RWPE1 (cell line): Measurements from ENCODE around the gene EVA1B.

Experiments
- CTCF ChIA-PET: fragments of 350-600 bp; sonication (Branson Sonifier 250); formaldehyde crosslinking; extraction: SDS; loops from one replicate; lab custom pipeline; 2021; lab: Yijun Ruan, JAX
- POLR2A ChIA-PET: fragments of 400-600 bp; formaldehyde crosslinking; extraction: SDS; loops from one replicate; lab custom pipeline; 2020; ENCODE audit warnings: antibody characterized with exemption; ENCODE audit not compliant: low non-redundant PET; lab: Yijun Ruan, JAX
- DNase-seq: peaks from one replicate; pipeline ENCODE4 v3.0.0; 2012; ENCODE audit warnings: low spot score
- H3K27ac ChIP-seq: fragments of 450-650 bp; 2 replicates; pipeline ENCODE4 v1.5.1; 2017
- TF ChIP-seq, protein P1 (sequence below): fragments of 450-650 bp; conservative IDR thresholded peaks from 2 replicates; pipeline ENCODE4 v1.5.1; 2017; ENCODE audit warnings: low read depth, mild to moderate bottlenecking

The EVA1B gene

DNA sequence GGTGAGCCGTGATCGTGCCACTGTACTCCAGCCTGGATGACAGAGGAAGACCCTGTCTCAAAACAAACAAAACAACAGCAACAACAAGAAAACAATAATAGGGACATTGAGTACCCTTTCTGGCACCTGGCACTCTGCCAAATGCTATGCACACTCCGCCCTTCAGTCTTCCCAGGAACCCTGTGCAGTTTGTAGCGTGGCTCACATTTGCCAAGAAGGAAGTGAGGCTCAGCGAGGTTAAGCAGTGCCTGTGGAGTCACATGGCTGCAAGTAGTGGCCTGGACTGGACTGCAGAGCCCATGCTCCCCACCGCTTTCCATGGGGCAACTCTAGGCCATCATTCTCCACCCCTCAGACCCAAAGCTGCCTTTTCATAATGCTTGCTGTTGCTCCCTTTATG is 5.3 kb upstream of the EVA1B start:
- POLR2A ChIA-PET = no interaction called here
- no peak overlapping the region for H3K27ac ChIP-seq
- TF ChIP-seq, protein P1, sequence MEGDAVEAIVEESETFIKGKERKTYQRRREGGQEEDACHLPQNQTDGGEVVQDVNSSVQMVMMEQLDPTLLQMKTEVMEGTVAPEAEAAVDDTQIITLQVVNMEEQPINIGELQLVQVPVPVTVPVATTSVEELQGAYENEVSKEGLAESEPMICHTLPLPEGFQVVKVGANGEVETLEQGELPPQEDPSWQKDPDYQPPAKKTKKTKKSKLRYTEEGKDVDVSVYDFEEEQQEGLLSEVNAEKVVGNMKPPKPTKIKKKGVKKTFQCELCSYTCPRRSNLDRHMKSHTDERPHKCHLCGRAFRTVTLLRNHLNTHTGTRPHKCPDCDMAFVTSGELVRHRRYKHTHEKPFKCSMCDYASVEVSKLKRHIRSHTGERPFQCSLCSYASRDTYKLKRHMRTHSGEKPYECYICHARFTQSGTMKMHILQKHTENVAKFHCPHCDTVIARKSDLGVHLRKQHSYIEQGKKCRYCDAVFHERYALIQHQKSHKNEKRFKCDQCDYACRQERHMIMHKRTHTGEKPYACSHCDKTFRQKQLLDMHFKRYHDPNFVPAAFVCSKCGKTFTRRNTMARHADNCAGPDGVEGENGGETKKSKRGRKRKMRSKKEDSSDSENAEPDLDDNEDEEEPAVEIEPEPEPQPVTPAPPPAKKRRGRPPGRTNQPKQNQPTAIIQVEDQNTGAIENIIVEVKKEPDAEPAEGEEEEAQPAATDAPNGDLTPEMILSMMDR = no peak
- CTCF ChIA-PET = no interaction called here
- DNase-seq = no peak

DNA sequence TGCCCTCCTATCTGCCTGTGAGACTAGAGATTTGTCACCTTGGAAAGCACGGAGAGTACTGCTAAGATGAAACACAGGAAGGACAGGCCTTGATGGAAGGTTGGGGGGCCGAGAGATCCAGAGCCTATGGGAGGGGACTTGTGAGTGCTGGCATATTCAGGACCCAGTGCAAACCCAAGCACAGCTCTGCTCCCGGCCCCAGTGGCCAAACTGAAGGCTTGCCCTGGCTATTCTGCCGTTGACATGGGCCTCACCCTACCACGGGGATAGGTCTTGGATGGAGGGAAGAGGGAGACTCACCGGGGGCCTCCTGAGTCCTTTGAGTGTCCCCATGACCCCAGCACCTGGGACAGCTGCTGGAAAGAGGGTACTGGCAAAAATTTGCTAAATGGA is 4.6 kb upstream of the EVA1B start:
- POLR2A ChIA-PET = no interaction called here
- TF ChIP-seq, protein P1 = no peak
- no peak overlapping the region for H3K27ac ChIP-seq
- CTCF ChIA-PET = no interaction called here
- DNase-seq = no peak

DNA sequence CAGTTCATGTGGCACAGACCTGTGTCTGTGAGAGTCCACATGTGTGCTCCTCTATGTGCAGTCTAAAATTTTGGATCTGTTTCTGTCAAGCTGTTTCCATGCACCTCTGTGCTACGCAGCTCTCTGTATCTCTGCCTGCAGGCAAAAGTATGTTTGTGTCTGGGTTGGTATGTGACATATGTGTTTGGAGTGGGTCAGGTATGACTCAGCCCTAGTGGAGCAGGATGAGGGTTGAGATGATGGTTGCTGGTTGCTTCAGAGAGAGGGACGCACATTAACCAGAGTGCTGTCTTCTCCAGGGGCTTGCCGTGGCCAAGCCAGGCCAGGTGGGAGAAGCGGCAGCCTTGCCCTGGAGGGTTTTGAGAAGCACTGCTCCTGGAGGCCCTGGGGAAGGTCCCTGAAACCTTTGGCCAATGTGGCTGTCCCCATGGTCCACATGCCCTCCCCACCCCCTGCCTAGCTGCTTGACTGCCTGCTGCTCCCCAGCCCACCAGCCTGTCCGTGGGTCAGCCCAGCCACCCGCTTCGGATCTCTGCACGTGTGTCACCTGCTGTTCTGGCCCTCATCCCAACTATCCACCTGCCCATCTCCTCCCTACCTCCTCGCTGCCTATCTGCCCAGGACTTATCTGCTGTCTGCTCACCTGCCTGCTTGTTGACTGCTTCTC is 4.1 kb upstream of the EVA1B start:
- ChIA-PET CTCF (interaction anchor here (1.0 kb wide), 1 partner anchor 15 kb away, joined by 3 read pairs; no protein-coding TSS in a partner anchor), POLR2A (interaction anchor here (0.7 kb wide), 1 partner anchor 21 kb away, joined by 4 read pairs; the partner anchor contains the start of gene SH3D21)
- H3K27ac ChIP-seq = no peak overlapping the region
- DNase-seq = peak; percentile 30
- TF ChIP-seq, protein P1 = no peak

DNA sequence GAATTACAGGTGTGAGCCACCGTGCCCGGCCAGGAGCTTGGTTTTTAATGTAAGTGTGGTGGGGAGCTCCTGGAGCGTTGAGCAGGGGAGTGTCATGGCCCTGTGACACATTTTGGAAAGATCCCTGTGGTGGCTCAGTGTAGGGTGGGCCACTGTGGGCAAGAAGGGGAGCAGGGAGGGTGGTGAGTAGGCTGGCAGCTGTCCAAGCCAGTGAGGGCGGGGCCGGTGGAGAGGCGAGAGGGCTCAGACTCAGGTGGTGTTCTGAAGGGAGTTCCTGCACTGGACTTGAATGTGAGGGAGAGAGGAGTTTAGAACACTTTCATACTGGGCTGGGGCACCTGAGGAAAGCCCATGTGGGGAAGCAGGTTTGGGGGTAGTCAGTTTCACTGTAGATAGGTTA is 3.1 kb upstream of the EVA1B start:
- TF ChIP-seq, protein P1 = no peak
- no peak overlapping the region for H3K27ac ChIP-seq
- POLR2A ChIA-PET = interaction anchor here (0.6 to 0.7 kb wide), 3 partner anchors 103 to 144 kb away, joined by 3 to 7 read pairs (median 3); no protein-coding TSS in a partner anchor
- CTCF ChIA-PET = interaction anchor here (0.6 to 0.7 kb wide), 2 partner anchors 23 to 43 kb away, joined by 3 read pairs; no protein-coding TSS in a partner anchor
- DNase-seq = no peak

DNA sequence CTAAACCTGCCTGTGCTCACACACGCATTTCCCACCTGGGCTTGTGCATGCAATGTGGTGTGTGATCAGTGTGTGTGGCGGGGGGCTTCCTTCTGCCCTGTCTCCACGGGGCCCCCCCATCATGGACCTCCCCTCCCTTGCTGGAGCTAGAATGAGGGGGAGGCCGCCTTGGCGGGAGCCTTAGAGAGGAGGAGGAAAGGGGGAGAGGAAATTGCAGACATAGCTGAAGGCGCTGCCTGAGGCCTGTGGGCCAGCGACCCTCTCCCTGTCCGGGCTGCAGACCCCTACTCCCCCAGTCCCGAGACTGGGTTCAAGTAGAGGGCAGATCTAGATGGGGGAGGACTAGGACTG is 883 bp upstream of the EVA1B start:
- TF ChIP-seq, protein P1 = no peak
- peak overlapping the region; percentile 72; the same call in 1 of the 2 replicates for H3K27ac ChIP-seq
- POLR2A ChIA-PET = interaction anchor here (0.7 kb wide), 1 partner anchor 64 kb away, joined by 6 read pairs; no protein-coding TSS in a partner anchor
- CTCF ChIA-PET = interaction anchor here (0.8 to 1.1 kb wide), 2 partner anchors 18 to 58 kb away, joined by 3 read pairs; no protein-coding TSS in a partner anchor
- DNase-seq = no peak

DNA sequence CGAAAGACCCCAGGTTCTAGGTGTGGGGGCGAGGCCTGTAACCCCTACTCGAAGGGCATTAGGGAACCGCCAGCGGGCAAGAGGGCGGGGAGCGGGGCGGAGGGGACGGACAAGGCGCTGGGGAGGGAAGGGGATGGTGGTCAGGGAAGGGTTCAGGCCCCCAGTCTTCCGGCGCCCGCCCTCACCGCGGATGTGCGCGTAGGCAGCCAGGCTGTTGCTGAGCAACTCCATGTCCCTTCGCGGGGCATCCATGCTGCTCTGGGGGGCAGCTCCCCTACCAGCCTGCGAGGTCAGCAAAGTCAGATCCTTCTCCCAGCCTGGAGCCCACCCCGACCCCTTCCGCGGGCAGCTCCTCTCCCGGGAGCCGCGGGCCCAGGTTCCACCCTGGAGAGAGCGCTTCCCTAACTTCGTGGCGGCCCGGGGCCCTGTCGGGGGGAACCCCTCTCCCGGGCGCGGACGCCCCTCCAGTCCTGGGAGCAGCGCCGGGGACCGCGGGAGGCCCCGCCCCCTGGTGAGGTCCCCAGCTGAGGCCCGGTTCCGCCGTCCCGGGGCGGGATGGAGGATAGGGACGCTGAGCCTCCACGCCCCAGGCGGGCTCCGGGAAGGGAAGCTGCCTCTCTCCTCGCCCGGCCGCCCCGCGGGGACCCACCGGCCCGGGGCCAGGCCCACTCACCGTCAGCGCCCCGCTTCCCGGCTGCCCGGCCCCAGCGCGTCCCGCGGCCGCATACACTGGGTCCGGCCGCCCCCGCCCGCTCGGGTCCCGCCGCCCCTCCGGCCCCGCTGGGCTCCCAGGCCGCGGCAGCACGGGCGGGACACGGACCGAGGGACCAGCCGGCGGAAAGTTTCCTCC is 434 bp downstream of the EVA1B start:
- peak overlapping the region; percentile 72 for H3K27ac ChIP-seq
- TF ChIP-seq, protein P1 = no peak
- ChIA-PET POLR2A (no interaction called here), CTCF (interaction anchor here (1.1 kb wide), 1 partner anchor 59 kb away, joined by 3 read pairs; no protein-coding TSS in a partner anchor)
- DNase-seq = no peak
